ENCODE data around the gene CNTNAP5. TPM values are rescaled to one million over a fixed set of nuclear protein-coding genes. Genes with fewer than 3 reads are reported as not detected.

CNTNAP5 gene
- total and polyA plus RNA-seq, 2 of the 8 experiments (the other 6 are each of a cell fraction or from before 2014, with no cell fraction given) = 0.11 to 0.76 TPM

GRCh38 chr2:124309563-124310138 is 284.6 kb downstream of the CNTNAP5 start:
- Histone ChIP-seq H2AK5ac (ENCODE audit: low read depth, low read length) (no peak overlapping the region), H3K9ac (replicated peaks in 1 of 4; ENCODE audit: extremely low read depth in 1 of 4, low read depth in 3 of 4, low read length in 3 of 4) (no peak overlapping the region), H2BK20ac (ENCODE audit: low read length) (no peak overlapping the region), H4K91ac (replicated peaks; ENCODE audit: insufficient read length, low read length) (no peak overlapping the region), H2BK120ac (replicated peaks; ENCODE audit: low read depth, low read length) (no peak overlapping the region), H2BK12ac (ENCODE audit: low read depth, low read length) (no peak overlapping the region), H3K14ac (ENCODE audit: insufficient read length) (no peak overlapping the region), H4K5ac (ENCODE audit: insufficient read length, low read depth, low read length) (no peak overlapping the region), H3K36me3 (ENCODE audit: control insufficient read depth in 2 of 4, insufficient read depth in 4 of 4, low read length in 3 of 4) (no peaks in the 10 kb centered on the region), H3K4ac (replicated peaks; ENCODE audit: insufficient read length, low read depth, low read length) (no peak overlapping the region), H2BK15ac (ENCODE audit: low read length) (no peak overlapping the region), H3K4me2 (ENCODE audit: insufficient read depth in 1 of 2, low read depth in 2 of 2, low read length in 2 of 2) (no peak overlapping the region), H3K9me3 (ENCODE audit: insufficient read depth in 2 of 2, low read depth in 1 of 2, low read length in 1 of 2) (no peaks in the 10 kb centered on the region), H3K18ac (ENCODE audit: extremely low read depth, low read length) (no peak overlapping the region), H3K27me3 (replicated peaks in 1 of 4; ENCODE audit: control insufficient read depth in 3 of 4, extremely low read depth in 1 of 4, insufficient read depth in 3 of 4, low read length in 3 of 4) (no peaks in the 10 kb centered on the region), H3K27ac (ENCODE audit: low read depth, low read length) (no peak overlapping the region), H2BK5ac (ENCODE audit: low read depth, low read length) (no peak overlapping the region), H3K4me1 (replicated peaks in 1 of 4; ENCODE audit: control insufficient read depth in 3 of 4, insufficient read depth in 4 of 4, low read length in 3 of 4) (no peaks in the 10 kb centered on the region), H3K79me1 (ENCODE audit: low read depth, low read length) (no peaks in the 10 kb centered on the region), H3K4me3 (ENCODE audit: extremely low read depth in 1 of 4, insufficient read depth in 2 of 4, low read depth in 3 of 4, low read length in 4 of 4) (no peak overlapping the region), H2AFZ (ENCODE audit: low read length) (no peak overlapping the region), H3K23ac (ENCODE audit: insufficient read length) (no peak overlapping the region), H4K20me1 (replicated peaks in 1 of 2; ENCODE audit: control insufficient read depth in 1 of 2, insufficient read depth in 2 of 2, low read length in 2 of 2) (no peaks in the 10 kb centered on the region), H3K79me2 (ENCODE audit: control insufficient read depth in 1 of 2, insufficient read depth in 2 of 2, low read length in 2 of 2) (no peaks in the 10 kb centered on the region), H4K8ac (ENCODE audit: extremely low read depth, insufficient read depth, low read length) (no peak overlapping the region), H3K56ac (replicated peaks; ENCODE audit: insufficient read length, low read depth, low read length) (no peak overlapping the region), H3K23me2 (ENCODE audit: low read depth, low read length) (no peaks in the 10 kb centered on the region)
- 89% methylated on average over 8 of the region's 8 CpGs; no CpG with 5 or more reads in 1 of the 2 experiments for WGBS, 2 experiments (ENCODE audit: extremely low coverage in 1 of 2, insufficient coverage in 1 of 2, insufficient read length in 1 of 2, insufficient replicate concordance in 2 of 2, low coverage in 1 of 2, low lambda C conversion rate in 2 of 2, missing lambda C conversion rate in 1 of 2)
- POLR2A ChIA-PET (ENCODE audit: partially characterized antibody) = no interaction called here
- FAIRE-seq (no peak), DNase-seq (ENCODE audit: low read depth in 1 of 2, low spot score in 2 of 2) (no peak)
- CTCF ChIA-PET (ENCODE audit: partially characterized antibody) = no interaction called here
- no peak for TF ChIP-seq CBX8 (IDR thresholded peaks at IDR 0.05; ENCODE audit: borderline replicate concordance, low read depth, low read length)
- no peak for TF ChIP-seq RFX5 (IDR thresholded peaks at IDR 0.05; ENCODE audit: borderline replicate concordance, low read depth, low read length)
- TF ChIP-seq SP1 (IDR thresholded peaks at IDR 0.05; ENCODE audit: low read depth, low read length) = no peak
- no peak for TF ChIP-seq SRF (IDR thresholded peaks at IDR 0.05; ENCODE audit: low read depth, low read length)
- no peak for TF ChIP-seq SIN3A (conservative IDR thresholded peaks at IDR 0.05 in 1 of 2, IDR thresholded peaks at IDR 0.05 in 1 of 2; ENCODE audit: low read depth in 1 of 2, low read length in 2 of 2)
- TF ChIP-seq CHD2 (IDR thresholded peaks at IDR 0.05; ENCODE audit: low read length) = no peak
- no peak for TF ChIP-seq SAP30 (IDR thresholded peaks at IDR 0.05; ENCODE audit: insufficient read depth, insufficient replicate concordance, low read length)
- TF ChIP-seq ASH2L (IDR thresholded peaks at IDR 0.05; ENCODE audit: low read length) = no peak

Data from H1 (cell line).